Epithelial cell of proximal tubule (primary cell): Measurements from ENCODE around the gene TFPI. TPM values are rescaled to one million over a fixed set of nuclear protein-coding genes. Genes with fewer than 3 reads are reported as not detected.

Experiments
- DNase-seq: peaks from one replicate; pipeline ENCODE4 v3.0.0-alpha.2; 2011; ENCODE audit warnings: low read depth
- H3K4me3 ChIP-seq: 2 replicates; pipeline ENCODE4 v1.5.1; 2011; ENCODE audit warnings: low read depth, mild to moderate bottlenecking, low read length
- CTCF ChIP-seq: conservative IDR thresholded peaks from 2 replicates; pipeline ENCODE4 v1.5.1; 2012; ENCODE audit warnings: low read depth, mild to moderate bottlenecking, low read length
- total RNA-seq: library from RNA; depleted of rRNA; stranded (reverse); fragments of >200 nt; gene quantifications from 2 replicates; pipeline ENCODE4 v1.2.3, GENCODE V29; 2015

TFPI gene
- total RNA-seq, 1 donor from 2014 or later, result 99.7 TPM

- TF ChIP-seq CTCF, result no peak
- no peak for DNase-seq
- peak overlapping the region; percentile 12 for H3K4me3 ChIP-seq
Observed at GRCh38 chr2:187548656-187549055, 5.6 kb downstream of the TFPI start.

GRCh38 chr2:187547353-187547979, 6.8 kb downstream of the TFPI start:
- TF ChIP-seq CTCF, result no peak
- H3K4me3 ChIP-seq, result no peak overlapping the region
- DNase-seq, result peak; percentile 90

- no peak for TF ChIP-seq CTCF
- H3K4me3 ChIP-seq, result no peak overlapping the region
- no peak for DNase-seq
Observed at GRCh38 chr2:187546762-187547333, 7.4 kb downstream of the TFPI start.

GRCh38 chr2:187545238-187545751, 8.9 kb downstream of the TFPI start:
- DNase-seq, result no peak
- no peak overlapping the region for H3K4me3 ChIP-seq
- TF ChIP-seq CTCF, result no peak

GRCh38 chr2:187544371-187545080, 9.7 kb downstream of the TFPI start:
- H3K4me3 ChIP-seq, result no peak overlapping the region
- no peak for TF ChIP-seq CTCF
- DNase-seq, result no peak

- no peak overlapping the region for H3K4me3 ChIP-seq
Observed at GRCh38 chr2:187543488-187543887, 10.7 kb downstream of the TFPI start.

More at GRCh38 chr2:187543488-187543887, 10.7 kb downstream of the TFPI start:
- DNase-seq, result no peak
- TF ChIP-seq CTCF, result no peak
